Suppressor macrophage treated with lipopolysaccharide for 1 hour (primary cell): ENCODE measurements around the gene MSI2.
"Not testable (repeated sequence)": the region's sequence is repeated elsewhere in the genome, so short reads cannot be mapped to it uniquely, and the experiment has no call there.

ENCODE experiments used
- DNase-seq, 3 donors: peaks; one replicate each; pipeline ENCODE4 v3.0.0-alpha.2; 2020 to 2022

Gene MSI2

DNA sequence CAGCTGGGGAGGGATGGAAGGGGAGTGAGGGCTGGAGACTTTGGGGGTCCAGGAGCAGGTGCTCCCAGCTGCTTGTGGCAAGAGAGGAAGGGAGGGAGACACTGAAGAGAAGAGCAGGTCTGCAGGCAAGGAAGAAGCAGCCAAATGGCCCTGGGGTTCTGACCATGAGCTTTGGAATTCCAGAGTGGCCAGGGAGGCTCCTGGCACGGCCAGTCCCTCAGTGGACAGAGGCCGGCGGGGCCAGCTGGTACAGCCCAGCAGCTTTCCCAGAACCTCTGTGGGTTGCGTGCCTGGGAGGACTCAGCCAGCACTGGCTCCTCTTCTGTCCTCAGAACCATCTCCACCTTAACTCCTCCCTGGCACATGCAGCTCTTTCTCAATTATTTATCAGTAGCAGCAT is 233.0 kb downstream of the MSI2 start:
- DNase-seq, result no peak

DNA sequence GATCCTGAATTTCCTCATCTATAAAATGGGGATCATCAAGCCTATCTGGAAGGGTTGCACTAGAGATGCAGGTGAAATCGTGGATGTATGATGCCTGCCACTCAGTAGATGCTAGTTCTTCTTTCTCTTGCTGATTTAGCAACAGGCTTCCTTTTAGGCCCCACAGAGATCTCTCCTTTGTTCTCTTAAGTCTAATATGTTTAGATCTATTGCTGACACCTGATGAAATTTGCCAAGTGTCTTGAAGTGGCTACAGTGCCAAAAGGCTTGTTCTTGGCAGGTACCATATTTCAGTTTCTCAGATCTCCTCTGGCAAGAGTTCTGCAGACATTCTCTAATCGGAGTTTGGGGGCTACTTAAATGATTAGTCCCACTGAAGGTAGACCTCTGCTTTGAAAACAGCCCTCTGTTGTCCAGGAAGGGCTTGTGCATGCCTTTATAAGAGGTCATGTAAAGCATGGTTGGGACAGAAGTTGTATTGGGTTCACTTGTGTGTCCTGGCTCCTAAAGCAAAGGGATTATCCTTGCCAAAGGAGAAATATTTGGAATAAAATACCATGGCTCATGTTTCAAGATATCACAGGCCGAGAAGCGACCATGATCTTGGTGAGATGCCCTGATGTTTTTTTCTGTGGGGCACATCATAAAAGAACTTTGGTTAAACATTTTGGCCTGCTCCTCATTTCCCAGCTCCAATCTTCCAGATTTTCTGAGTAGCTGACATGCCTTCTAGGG is 234.0 kb downstream of the MSI2 start:
- no peak for DNase-seq

DNA sequence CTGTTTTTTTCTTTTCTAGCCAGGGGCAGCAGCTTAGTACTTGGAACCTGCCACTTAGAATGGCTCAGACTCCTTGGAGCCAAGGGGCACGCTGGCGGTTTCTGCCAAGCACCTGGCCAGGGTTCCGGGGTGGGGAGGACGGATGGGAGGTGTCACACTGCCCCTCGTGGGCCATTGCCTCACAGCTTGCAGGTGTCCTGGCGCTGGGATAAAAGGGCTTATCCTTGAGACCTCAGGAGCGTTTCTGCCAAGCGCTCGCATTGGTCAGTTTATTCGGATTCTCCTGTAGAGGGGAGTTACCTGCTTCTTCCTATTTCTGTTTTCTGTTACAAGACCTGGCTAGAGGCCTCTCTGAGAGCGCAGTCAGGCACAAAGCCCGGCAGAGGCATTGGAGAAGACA is 234.6 kb downstream of the MSI2 start:
- DNase-seq, result no peak

DNA sequence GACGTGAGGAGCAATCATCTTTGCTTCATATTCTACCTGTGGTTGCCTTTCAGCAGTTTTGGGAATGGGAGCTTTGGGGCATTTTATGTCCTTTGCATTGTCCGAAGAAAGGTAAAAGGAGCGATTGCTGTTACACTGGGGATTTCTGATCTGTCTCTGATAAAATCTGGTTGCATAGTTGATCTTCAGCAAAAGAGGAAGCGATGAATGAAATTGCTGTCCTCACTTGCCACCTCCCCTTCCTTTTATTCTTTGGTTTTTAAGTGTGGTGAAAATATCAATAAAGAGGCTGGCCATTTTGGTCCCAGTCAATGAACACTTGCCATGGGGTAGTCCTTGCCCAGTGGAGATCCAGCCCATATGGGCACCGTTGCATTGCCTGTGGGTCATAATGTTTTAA is 236.8 kb downstream of the MSI2 start:
- peak in 2 of 3 donors; percentile 22 to 26 for DNase-seq

DNA sequence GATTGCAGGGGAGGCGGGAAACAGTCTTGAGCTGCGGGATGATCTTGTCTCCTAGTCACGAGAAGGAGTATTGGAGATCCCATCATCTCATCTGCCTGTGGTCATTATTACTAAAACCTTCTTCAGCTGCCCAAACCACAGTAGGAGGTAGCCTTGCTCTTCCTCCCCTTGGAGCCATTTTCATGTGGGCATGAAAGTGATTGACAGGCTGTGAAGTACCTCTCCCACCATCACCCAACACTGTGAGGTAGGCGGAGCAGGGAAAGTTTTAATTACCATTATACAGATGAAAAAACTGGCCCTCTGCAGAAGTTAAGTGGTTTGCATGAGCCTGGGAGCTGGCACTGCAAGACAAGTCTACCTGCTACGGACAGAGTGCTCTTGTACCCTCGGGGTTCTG is 237.3 kb downstream of the MSI2 start:
- no peak for DNase-seq

DNA sequence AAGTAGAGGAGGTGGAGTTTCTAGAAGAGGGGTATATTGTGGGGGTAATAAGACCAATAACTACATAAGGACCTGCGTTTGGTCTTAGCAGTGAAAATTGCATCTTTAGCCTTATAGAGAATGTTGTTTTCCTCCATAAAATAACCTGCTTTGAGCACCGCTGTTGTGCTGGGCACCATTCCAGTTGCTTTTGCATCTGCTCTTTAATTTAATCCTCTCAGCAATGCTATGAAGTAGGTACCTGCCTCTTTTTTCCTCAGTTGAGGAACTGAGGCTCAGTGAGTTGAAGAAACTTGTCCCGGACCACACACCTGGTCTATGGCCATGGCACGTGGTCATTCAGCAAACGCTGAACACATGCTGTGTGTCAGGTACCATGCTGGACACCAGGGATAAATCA is 238.1 kb downstream of the MSI2 start:
- DNase-seq, result no peak

DNA sequence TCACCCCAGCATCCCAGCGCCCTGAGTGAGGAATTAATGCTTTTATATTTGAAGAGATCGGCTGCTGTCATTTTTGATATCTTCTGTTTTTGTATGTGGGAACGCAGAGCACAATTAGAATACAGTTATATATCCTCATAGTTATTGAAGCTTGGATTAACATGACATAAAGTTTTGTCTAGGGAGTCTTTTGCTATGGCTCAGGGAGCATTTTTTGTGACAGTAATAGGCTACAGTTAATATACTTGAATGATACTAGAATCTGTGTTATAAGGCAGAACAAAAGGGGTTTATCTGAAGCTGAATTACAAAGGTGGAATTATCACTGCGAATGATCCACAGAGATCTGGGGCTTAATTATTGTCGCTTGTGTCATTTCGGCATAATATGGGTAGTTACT is 239.4 kb downstream of the MSI2 start:
- no peak for DNase-seq

DNA sequence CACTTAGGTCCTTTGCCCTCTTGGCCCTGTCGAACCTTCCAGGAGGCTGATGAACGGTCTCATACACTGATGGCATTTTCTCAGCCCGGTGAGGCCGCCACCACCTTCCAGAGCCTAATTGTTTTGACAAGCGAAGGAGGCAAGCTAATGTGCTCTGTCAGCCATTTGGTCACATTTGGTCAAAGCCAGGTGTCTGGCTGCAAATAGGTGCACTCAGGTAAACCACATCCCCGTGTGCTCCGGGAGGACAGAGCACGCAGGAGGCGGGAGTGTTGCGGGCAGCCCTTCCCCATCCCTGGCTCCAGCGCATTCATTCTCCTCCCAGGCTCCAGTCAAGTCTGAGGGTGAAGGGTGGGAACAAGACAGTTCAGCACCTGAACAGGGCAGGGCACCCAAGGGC is 240.1 kb downstream of the MSI2 start:
- no peak for DNase-seq

DNA sequence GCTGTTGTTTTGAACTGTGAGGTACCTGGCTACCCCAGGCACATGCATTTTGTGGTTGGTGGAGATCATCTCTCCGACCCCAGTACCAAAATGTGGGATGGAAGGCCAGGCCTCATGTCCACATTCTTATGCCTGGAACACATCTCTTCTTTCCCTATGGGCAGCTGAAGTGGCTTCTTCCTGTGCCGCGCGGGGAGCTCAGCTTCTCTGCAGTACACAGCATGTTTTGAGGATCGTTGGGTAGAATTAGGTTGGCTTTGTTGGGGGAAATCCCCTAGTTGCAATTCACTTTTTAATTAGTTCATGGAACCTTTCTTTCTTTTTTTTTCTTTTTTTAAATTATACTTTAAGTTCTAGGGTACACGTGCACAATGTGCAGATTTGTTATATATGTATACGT is 242.1 kb downstream of the MSI2 start:
- DNase-seq, result no peak

DNA sequence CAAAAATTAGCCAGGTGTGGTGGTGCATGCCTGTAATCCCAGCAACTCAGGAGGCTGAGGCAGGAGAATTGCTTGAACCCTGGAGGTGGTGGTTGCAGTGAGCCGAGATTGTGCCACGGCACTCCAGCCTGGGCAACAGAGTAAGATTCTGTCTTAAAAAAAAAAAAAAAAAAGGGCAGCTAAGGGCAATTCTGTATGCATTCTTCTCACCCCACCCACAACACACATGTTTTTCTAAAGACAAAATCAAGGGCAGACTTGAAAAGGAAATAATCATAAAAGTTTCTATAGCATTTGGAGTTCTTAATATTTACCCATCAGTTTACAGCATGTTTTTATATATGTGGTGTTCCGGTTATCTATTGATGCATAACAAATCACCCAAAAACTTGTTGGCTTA is 242.9 kb downstream of the MSI2 start:
- not testable (repeated sequence) for DNase-seq

DNA sequence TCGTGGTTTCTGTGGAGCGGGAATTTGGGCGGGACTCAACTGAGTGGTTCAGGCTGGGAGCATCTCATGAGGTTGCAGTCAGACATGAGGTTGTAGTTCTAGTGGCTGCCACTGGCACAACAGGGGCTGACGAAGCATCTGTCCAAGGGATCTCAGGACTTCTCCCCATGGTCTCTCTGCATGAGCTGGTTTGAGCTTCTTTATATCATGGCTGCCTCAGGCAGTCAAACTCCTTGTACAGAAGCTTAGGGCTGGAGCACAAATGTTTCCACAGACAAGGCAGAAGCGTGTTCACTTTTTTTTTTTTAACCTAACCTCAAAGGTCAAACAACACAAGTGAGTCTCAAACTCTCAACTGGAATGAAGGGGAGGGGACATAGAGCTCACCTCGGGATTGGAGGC is 243.3 kb downstream of the MSI2 start:
- no peak for DNase-seq

DNA sequence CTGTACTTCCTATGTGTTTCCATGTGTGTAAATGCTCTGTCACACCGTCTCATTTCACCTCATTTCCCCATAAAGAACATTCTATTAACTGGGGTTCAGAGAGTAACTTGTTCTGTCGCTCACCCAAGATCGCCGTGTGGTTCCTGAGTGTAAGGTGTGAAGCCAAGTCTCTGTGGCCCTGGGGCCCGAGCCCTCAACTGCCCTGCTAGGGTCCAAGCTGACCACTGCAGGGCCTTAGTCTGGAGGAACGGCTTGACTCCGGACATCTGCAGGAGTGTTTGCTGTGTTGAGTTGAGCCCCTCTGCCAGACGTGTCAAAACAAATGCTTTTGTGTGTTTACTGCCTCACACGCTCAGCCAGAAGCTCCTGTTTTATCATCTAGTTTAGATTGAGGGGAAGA is 244.7 kb downstream of the MSI2 start:
- DNase-seq, result no peak

DNA sequence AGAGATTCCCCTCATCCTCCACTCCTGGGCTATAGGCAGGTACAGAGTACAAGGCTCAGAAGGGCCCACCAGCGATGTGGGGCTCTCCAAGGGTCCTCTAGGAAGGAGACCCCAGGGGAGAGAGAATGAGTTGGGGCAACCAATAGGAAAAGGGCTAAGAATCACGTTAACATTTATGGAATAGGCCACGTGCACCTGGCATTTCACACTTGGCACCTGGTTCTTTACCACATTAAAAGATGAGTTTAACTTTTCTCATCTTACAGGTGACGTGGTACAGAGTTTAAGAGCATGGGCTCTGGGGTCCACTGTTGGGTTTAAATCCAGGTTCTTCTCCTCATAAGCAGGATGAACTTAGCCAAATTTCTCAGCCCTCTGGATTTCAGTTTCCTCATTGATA is 245.7 kb downstream of the MSI2 start:
- DNase-seq, result no peak

DNA sequence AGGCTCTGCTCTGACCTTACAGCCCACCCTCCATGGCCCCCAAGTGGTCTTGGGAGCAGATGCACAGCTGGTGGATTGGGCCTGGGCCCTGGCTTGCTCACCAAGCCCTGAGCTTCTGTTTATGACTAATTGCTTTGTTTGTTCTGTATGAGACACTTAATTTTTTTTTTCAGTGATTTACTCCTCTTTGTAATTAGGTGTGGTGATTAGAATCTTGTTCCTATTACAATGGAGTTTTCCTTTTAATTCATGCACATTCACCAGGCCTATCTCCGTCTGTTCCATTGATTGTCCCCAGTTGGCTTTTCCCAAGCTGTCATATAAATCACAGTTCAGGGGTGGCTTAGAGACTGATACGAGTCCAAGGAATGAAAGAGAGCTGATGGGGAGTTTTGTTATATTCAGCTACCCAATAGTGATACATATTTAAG is 246.5 kb downstream of the MSI2 start:
- DNase-seq, result no peak

DNA sequence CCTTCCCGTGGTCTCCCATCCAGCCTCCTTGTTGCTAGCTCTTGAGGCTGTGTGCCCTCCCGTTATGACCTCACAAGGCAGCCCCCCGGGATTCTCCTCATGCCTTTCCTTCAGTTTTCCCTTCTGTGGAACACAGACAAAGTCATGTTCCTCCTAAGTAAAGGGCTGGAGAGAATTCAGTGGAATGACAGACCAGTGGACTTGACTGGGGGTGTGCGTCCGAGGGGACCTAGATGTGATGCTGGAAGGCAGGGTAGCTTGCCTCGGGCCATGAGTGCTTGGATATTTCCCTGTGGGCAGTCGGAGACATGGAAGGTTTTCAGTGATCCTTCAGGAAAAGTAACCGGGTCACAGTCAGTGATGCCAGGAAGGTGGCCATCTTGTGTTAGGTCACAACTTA is 247.9 kb downstream of the MSI2 start:
- DNase-seq, result no peak

DNA sequence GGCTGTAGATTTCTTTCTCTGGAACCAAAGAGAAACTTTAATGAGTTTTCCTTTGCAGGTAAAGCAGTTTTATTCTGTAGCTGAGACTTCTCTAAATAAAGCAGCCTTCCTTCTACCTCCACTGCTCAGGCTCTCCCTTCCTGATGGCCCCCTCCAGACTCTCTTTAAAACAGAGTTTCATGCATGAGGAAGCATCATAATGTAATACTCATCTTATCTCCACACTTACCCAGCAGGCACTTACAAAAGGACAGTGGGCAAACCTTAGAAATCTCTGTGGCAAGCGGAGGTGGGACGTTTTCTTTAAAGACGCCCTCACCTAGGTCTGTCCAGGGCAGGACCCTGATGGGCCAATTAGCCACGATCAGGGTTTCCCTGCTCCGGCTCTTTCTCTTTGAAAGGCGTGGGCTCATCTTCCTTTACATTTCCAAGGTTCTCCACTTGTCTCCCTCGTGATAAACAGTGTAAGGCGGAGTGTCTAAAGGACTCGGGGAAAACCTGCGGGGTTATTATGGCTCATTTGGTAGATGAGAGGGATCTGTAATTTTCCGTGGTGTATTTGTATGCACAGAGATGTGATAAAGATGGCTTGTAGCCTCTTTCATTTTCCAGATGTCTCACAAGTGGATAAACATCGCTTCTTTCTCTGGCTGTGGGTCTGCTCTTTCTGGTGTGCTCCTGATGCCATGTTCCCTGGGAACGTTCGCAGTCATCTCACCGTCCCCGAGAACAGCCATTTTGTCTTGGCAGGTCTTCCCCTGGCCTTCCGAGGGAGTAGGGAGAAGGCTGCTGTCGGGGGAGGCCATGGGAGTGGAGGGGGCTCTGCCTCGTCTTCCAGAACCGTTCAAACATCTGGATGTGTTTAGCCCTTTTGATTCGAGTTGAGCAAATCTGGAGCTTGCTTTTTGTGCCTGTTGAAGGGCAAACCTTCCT is 249.8 kb downstream of the MSI2 start:
- no peak for DNase-seq

DNA sequence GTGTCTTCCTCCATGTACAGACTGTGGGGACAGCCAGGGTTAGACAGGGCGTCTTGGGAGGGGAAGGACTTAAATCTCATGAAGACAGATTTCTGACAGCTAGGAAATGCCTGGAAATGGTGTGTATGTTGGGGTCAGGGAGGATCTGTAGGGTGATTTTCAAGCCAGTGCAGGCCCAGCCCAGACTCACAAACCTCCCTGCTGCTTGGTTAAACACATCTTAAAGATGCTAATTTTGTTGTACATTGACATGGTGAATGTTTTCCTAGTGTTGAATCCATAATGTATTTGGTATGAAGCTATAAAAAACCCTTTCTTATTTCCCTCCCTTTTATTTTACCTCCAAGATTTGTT is 250.4 kb downstream of the MSI2 start:
- DNase-seq, result no peak

DNA sequence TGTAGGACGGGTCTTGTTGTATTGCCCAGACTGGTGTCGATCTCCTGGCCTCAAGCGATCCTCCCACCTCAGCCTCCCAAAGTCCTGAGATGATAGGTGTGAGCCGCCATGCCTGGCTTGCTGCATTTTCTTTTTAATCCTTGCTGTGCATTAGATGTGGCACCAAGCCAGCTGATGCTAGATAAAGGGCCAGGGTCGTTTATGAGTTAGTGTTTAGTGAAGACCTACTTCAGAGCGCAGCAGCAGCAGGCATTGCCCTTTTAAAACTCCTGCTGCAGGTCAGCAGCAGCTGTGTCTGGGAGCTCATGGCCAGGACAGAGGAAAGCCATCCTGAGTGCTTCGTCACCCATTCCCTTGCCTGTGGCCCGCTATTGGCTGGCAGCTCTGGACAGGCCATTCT is 251.5 kb downstream of the MSI2 start:
- DNase-seq, result no peak

DNA sequence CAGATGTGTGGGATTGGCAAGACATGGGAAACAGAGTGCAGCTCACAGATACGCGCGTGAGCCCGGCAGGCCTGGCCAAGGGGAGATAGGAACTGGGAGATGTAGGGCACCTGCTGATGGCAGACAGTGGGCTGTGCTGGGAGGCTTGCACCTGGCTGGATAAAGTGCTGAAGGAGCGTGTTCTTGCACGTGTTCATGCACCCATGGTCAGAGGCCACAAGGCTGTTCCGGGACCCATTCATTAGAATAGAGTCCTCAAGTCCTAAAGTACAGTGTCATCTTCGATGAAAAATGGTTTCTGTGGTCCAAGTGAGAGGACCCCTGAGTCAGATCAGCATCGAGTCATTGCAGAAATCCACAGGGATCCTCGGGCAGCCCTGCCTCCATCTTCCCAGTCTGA is 252.3 kb downstream of the MSI2 start:
- DNase-seq, result no peak

DNA sequence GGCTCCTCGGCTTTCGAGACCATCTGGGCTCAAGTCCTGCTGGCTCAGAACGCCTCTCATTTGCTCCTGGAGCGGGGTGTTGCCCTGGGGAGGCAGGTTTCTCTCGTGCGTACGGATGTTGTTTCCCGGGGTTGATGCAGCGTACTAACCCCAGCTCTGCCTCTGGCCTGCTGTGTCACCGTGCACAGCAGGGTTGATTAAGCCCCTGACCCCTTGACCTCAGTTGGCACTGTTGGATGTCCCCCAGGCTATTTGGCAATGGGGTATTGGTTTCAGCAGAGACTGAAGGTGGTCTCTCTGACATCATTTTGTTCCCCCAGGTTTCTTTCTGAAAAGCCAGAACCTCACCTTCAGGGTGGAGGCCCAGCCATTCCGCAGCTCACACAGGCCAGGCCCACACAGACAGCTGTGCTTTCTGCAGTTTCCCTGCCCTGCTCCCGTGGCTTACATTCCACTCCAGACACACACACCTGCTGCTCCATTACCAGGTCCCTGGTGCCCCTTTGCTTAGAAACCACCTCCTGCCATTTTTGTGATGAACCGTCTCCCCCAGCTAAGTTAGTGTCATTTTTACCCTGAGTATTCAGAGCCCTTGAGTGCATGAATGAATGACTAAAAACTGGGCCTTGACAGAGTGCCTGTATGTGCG is 255.3 kb downstream of the MSI2 start:
- no peak for DNase-seq

DNA sequence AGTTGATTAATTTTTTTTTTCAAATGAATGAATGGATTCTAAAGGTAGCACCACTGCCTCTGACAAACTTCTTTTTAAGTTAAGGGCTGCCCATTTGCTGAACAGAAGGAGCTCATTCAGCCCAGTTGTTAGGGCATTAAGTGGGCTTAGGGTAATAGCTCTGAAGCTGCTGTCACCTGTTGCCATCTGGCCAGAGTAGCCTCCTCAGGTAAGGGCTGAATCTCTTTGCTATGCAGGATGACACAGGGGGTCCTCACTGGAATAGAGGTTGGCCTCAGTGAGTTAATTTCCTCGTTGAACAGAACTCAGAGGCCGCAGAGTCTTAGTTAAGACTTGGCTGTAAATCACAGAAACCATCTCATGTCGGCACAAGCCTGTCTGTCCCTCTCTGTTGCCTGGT is 255.9 kb downstream of the MSI2 start:
- no peak for DNase-seq

DNA sequence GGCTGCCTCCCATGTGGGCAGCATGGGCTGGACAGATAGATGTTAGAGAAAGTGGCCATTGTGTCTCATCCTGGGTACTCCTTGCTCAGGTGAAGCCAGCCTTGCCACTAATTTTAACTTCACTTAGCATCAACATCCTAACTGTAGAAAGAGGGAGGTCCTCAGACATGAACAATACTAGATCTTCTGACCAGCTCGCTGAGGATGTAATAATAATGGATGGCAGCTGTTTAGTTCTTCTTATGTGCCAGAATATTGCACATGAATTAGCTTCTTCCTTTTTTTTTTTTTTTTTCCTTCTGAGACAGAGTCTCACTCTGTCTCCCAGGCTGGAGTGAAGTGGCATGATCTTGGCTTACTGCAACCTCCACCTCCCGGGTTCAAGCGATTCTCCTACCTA is 256.4 kb downstream of the MSI2 start:
- DNase-seq, result no peak

DNA sequence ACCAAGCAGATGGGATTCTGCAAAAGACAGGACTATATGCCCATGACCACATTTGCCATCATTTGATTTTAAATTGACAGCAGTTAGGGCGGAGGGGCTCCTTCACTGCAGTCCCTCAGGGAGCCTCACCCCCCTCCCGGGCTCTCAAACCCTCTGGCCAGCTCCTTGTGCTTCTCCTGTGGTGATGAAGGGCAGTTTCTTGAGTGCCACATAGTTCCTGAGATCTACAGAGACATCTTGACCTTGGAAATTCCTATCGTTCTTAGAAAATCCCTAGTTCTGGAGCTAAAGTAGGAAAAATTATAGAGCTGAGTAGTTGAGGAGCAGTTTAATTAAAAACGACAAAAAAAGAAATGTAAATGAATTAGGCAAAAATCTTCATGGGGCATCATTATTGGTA is 257.2 kb downstream of the MSI2 start:
- no peak for DNase-seq

DNA sequence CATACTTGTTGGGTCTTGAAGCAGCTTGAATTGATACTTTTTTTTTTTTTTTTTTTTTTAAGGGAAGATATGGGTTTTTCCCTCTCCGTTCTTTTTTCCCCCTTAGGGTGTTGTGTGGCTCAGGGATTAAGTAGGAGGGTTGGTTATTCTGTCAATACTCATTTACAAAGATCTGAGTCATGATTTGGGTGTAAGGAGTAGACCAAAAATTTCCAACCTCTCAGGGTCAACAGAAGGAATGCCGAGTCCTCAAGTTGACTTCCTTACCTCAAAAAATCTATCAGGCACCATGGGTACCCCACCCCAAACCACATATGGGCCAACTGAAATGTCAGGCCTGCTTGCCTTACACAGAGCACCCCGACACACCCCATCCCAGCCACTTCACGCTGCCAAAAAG is 258.3 kb downstream of the MSI2 start:
- DNase-seq, result peak in 1 of 3 donors; percentile 24
